ENCODE results near the gene ZNF407. TPM values are rescaled to one million over a fixed set of nuclear protein-coding genes. Genes with fewer than 3 reads are reported as not detected.

ZNF407 gene
- total RNA-seq, 1 experiment from 2014 or later = 7.6 TPM

DNA sequence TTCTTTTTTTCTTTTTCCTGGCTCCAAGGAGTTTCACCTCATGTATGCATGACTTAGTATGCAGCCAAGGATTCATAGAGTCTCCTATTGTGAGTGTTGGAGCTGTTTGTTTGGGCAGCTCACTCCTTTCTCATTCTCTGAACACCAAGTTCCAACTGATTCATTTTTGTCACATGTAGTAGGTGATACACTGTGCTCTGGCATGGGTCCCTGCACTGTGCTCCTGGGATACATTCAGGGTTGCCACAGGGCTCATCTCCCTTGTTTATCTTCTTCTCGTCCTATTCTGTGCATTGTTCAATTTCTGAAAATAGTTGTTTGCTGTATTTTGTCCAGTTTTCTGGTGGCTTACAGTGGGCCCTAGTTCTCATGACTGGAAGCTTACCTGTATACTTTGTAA lies 96.8 kb downstream of the ZNF407 start (continued):
- TF ChIP-seq REST (IDR thresholded peaks at IDR 0.05; ENCODE audit: low read depth) (no peak), CEBPB (IDR thresholded peaks at IDR 0.05; ENCODE audit: low read depth) (no peak), ATF3 (IDR thresholded peaks at IDR 0.05) (no peak)

DNA sequence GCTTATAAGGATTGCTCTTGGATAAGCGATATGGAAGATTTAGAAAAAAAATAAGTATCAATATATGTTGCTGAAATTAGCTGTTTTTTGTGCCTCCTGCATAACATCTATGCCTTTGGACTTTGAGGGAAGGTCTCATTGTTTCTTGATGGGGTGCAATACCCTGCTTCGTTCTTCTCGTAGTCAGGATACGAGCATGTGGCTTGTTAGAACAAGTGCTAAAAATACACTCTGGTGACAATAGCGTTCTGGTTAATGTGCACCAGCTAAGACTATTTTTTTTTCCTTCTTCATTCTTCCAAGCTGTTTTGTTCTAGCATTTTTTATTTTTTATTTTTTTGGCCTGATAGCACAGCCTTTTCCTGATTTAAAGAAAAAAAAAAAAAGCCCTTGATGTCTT lies 97.5 kb downstream of the ZNF407 start:
- H3K27me3 ChIP-seq (ENCODE audit: insufficient read depth, low read length) = no peaks in the 10 kb centered on the region
- H2AFZ ChIP-seq (ENCODE audit: low read depth, low read length, poor library complexity, severe bottlenecking) = no peak overlapping the region
- no peak overlapping the region for H3K4me2 ChIP-seq (ENCODE audit: low read length)
- ChIA-PET POLR2A (no interaction called here), CTCF (no interaction called here), RAD21 (ENCODE audit: low non-redundant PET in 1 of 2, low total read pairs in 2 of 2, uncharacterized antibody in 2 of 2, unreplicated experiment in 2 of 2) (no interaction called here)
- BruUV-seq (replicated peaks) = no TSS peak
- no peaks in the 10 kb centered on the region for H3K79me2 ChIP-seq (ENCODE audit: insufficient read depth, low read length)
- no peaks in the 10 kb centered on the region for H3K9me3 ChIP-seq (ENCODE audit: control insufficient read depth in 1 of 2, insufficient read depth in 1 of 2, low read depth in 1 of 2, low read length in 2 of 2)
- no peak for DNase-seq (ENCODE audit: low read depth, low spot score)
- TF ChIP-seq POLR2AphosphoS5 (IDR thresholded peaks at IDR 0.05; ENCODE audit: low read depth, low read length) = no peak
- TF ChIP-seq ZNF274 (IDR thresholded peaks at IDR 0.05; ENCODE audit: low read depth, low read length) = no peak
- TF ChIP-seq EGR1 (IDR thresholded peaks at IDR 0.05; ENCODE audit: low read depth) = no peak
- TF ChIP-seq POLR2A (IDR thresholded peaks at IDR 0.05; ENCODE audit: borderline replicate concordance, extremely low read depth, insufficient read depth, insufficient read length) = no peak
- TF ChIP-seq CEBPB (IDR thresholded peaks at IDR 0.05; ENCODE audit: low read depth) = no peak
- TF ChIP-seq SRF (IDR thresholded peaks at IDR 0.05; ENCODE audit: low read depth) = no peak
- no peak for TF ChIP-seq YY1 (IDR thresholded peaks at IDR 0.05; ENCODE audit: extremely low read depth, insufficient replicate concordance, low read depth, low read length)
- no peak for TF ChIP-seq FOSL1 (IDR thresholded peaks at IDR 0.05; ENCODE audit: low read depth)
- TF ChIP-seq SIN3A (IDR thresholded peaks at IDR 0.05; ENCODE audit: low read depth) = no peak
- H3K9me2 ChIP-seq (ENCODE audit: insufficient read depth) = no peaks in the 10 kb centered on the region
- H3K27ac ChIP-seq (ENCODE audit: low read depth, low read length) = no peak overlapping the region
- H3K4me3 ChIP-seq (replicated peaks in 1 of 2; ENCODE audit: low read depth in 1 of 2, low read length in 2 of 2) = no peak overlapping the region
- H3K36me3 ChIP-seq (ENCODE audit: control insufficient read depth in 1 of 2, insufficient read depth in 2 of 2, low read length in 2 of 2) = no peaks in the 10 kb centered on the region
- no peaks in the 10 kb centered on the region for H4K20me1 ChIP-seq (ENCODE audit: insufficient read depth)
- intact Hi-C loops (cut with micrococcal nuclease) = no loop called here
- H3K4me1 ChIP-seq (ENCODE audit: control insufficient read depth in 1 of 2, insufficient read depth in 2 of 2, low read length in 2 of 2) = no peaks in the 10 kb centered on the region
- no peak overlapping the region for H3K9ac ChIP-seq (ENCODE audit: low read length)
- no peak for ATAC-seq
